Activated naive CD8-positive, alpha-beta T cell treated with anti-CD3 and anti-CD28 coated beads, Interleukin-2, amount 10 ng/mL, durations not matched to agents 7 days and 5 days (primary cell): ENCODE results near the gene HPN. TPM values are rescaled to one million over a fixed set of nuclear protein-coding genes. Genes with fewer than 3 reads are reported as not detected.

Experiments used
- ATAC-seq: fragments of 150-1000 bp; cut with Tn5 transposase; one replicate; pipeline ENCODE4 v1.10.0; 2021; ENCODE audit warnings: low read depth, moderate library complexity
- POLR2A ChIA-PET: fragments of 350-600 bp; sonication (Branson Sonifier 250); formaldehyde crosslinking; loops from one replicate; lab custom pipeline; 2021; ENCODE audit warnings: antibody characterized with exemption; lab: Charles Lee
- DNase-seq: peaks from one replicate; pipeline ENCODE4 v3.0.0; 2021
- H3K27ac Mint-ChIP-seq: one replicate; pipeline ENCODE4 v1.8.0; 2022; ENCODE audit warnings: mild to moderate bottlenecking, mixed read lengths
- H3K27me3 Mint-ChIP-seq: one replicate; pipeline ENCODE4 v1.8.0; 2022; ENCODE audit warnings: mild to moderate bottlenecking, moderate library complexity, mixed read lengths
- H3K36me3 Mint-ChIP-seq: one replicate; pipeline ENCODE4 v1.8.0; 2021; ENCODE audit warnings: mild to moderate bottlenecking, mixed read lengths
- H3K4me1 Mint-ChIP-seq: one replicate; pipeline ENCODE4 v1.8.0; 2021; ENCODE audit warnings: mixed read lengths
- H3K4me3 Mint-ChIP-seq: one replicate; pipeline ENCODE4 v1.8.0; 2022; ENCODE audit warnings: mild to moderate bottlenecking, moderate library complexity, mixed read lengths
- H3K9me3 Mint-ChIP-seq: one replicate; pipeline ENCODE4 v1.8.0; 2021; ENCODE audit warnings: mixed read lengths
- total RNA-seq, 2 experiments: library from RNA; stranded (reverse); gene quantifications; one replicate each; pipeline ENCODE4 v1.2.3, GENCODE V29; 2021

HPN gene
- total RNA-seq, 2 experiments from 2014 or later: 0.20 TPM; not detected in 1

- H3K27me3 Mint-ChIP-seq: peaks cover 7% of the 10 kb centered on the region
- ATAC-seq: no peak
- no peaks in the 10 kb centered on the region for H3K36me3 Mint-ChIP-seq
- H3K9me3 Mint-ChIP-seq: peaks cover 2% of the 10 kb centered on the region
- no peak overlapping the region for H3K4me3 Mint-ChIP-seq
- no peak for DNase-seq
- H3K27ac Mint-ChIP-seq: no peak overlapping the region
- POLR2A ChIA-PET: no interaction called here
- H3K4me1 Mint-ChIP-seq: peaks cover 2% of the 10 kb centered on the region
Observed at GRCh38 chr19:35073516-35073915, 32.0 kb downstream of the HPN start.

DNA sequence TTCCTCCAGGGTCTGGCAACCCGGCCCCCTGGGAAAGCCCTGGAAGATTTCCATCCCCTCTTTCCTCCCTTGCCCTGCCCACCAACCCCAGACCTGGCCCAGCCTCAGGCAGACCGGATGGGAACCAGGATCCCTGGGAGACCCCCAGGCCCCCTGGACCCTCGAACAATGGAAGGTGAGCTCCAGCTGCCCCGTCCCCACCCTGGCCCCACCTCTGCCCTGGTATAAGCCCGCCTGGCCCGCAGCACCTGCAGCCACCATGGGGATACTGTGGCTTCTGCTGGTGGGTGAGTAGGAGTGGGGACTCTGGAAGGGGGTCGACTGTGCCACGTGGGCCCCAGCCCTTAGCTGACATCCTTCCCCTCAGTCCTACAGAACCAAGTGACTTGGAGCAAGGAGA is 32.4 kb downstream of the HPN start:
- peaks cover 9% of the 10 kb centered on the region for H3K27me3 Mint-ChIP-seq
- DNase-seq: no peak
- no peak for ATAC-seq
- POLR2A ChIA-PET: no interaction called here
- H3K4me1 Mint-ChIP-seq: peaks cover 2% of the 10 kb centered on the region
- H3K36me3 Mint-ChIP-seq: no peaks in the 10 kb centered on the region
- H3K4me3 Mint-ChIP-seq: no peak overlapping the region
- no peak overlapping the region for H3K27ac Mint-ChIP-seq
- H3K9me3 Mint-ChIP-seq: peaks cover 2% of the 10 kb centered on the region

DNA sequence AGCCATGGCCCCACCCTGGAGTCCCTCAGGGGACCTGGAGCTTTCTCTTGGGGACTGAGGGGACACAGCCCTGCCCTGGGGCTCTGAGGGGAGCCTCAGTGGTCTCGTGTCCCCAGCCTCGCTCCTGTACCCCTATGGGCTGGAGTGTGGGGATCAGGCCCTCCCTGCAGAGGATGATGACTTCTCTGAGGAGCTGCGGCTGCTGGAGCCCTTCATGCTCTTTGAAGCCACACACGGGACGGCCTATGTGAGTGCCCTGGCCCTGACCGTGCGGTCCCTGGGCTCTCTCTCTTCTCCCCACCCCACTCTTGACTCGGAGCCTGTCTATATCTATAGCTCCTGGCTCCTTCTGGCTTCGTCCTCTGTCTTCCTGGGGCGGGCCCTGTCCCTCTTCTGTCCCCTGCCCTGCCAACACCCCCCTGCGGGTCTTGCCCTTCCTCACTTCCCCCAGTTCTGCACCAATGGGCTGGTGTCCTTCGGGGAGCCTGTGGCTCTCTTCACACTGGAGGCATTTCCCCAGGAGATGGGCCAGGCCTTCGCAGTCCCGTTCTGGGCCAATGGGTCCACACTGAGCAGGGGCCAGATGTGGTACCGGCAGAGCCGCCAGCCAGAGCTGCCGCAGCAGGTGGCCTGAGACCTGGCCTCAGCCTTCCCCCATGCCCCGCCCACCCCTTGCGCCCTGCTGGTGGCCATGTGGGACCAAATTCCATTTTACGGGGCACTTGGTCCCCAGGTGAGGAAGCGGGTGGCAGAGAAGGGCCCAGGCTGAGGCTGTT is 33.1 kb downstream of the HPN start:
- POLR2A ChIA-PET: no interaction called here
- no peak for ATAC-seq

DNA sequence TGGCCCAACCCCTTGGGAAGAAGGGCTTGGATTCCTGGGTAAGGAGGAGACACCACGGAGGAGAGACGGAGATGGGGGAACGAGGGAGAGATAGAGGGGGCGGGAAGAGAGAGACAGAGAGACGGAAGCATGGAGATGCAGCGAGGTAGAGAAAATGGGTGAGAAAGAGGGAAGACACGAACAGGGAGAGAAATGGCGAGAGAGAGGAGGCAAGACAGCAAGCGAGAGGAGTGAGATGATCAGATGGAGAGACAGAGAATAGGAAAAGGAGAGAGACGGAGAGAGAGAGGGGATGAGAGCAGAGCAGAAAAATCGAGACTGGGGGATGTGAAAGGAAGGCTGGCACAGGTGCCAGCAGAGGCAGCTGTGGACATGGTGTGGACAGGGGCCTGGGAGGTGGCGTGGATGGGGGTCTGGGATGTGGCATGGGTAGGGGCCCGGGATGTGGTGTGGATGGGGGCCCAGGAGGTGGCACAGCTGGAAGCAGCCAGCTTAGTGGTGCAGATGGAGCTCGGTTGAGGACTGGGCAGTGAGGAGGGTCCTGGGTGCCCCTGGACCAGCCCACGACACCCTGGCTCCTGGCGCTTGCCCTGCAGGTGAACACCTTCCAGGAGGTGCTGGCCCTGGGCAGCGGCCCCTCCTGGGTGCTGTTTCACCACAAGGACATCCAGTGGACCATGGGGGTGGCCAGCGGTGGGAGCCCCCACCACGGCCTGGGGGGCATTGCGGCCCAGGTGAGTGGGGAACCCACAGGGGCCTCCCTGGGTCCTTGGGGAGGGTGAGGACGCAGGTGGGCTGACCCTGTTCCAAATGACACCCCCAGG is 33.9 kb downstream of the HPN start:
- Mint-ChIP-seq H3K27ac (no peak overlapping the region), H3K4me3 (no peak overlapping the region), H3K36me3 (no peaks in the 10 kb centered on the region), H3K4me1 (peaks cover 2% of the 10 kb centered on the region), H3K27me3 (peaks cover 9% of the 10 kb centered on the region), H3K9me3 (peaks cover 2% of the 10 kb centered on the region)
- DNase-seq (no peak), ATAC-seq (no peak)
- POLR2A ChIA-PET: interaction anchor here (0.7 kb wide), 1 partner anchor 183 kb away, joined by 3 read pairs; no protein-coding TSS in a partner anchor

More for the DNA sequence above, 33.1 kb downstream of the HPN start:
- peaks cover 2% of the 10 kb centered on the region for H3K9me3 Mint-ChIP-seq
- no peaks in the 10 kb centered on the region for H3K36me3 Mint-ChIP-seq
- H3K4me3 Mint-ChIP-seq: no peak overlapping the region
- peaks cover 9% of the 10 kb centered on the region for H3K27me3 Mint-ChIP-seq
- no peak for DNase-seq
- no peak overlapping the region for H3K27ac Mint-ChIP-seq
- H3K4me1 Mint-ChIP-seq: peaks cover 2% of the 10 kb centered on the region

- ATAC-seq (no peak), DNase-seq (no peak)
- peaks cover 9% of the 10 kb centered on the region for H3K27me3 Mint-ChIP-seq
- H3K36me3 Mint-ChIP-seq: no peaks in the 10 kb centered on the region
- H3K4me3 Mint-ChIP-seq: no peak overlapping the region
- POLR2A ChIA-PET: interaction anchor here (0.7 kb wide), 1 partner anchor 183 kb away, joined by 3 read pairs; no protein-coding TSS in a partner anchor
- no peak overlapping the region for H3K27ac Mint-ChIP-seq
- no peaks in the 10 kb centered on the region for H3K9me3 Mint-ChIP-seq
- H3K4me1 Mint-ChIP-seq: peaks cover 2% of the 10 kb centered on the region
Observed at GRCh38 chr19:35076026-35076370, 34.5 kb downstream of the HPN start.

DNA sequence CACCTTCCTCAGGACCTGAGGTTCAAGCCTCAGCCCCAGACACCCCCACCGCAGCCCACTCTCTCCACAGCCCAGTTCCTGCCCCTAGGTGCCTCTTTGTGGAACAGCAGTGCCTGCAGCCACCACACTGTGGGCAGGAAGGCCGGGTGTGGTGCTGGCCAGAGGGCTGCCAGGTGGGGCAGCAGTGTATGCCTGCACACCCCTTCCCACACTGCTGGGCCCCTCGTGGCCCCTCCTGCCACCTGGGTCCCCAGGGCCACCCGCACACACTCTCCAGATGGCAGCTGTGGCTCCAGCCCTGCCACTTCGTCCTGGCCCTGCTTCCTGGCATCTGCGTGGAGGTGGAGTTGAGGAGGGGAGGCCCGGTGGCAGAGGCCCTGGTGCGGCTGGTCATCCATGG is 35.1 kb downstream of the HPN start:
- DNase-seq (no peak), ATAC-seq (no peak)
- Mint-ChIP-seq H3K36me3 (no peaks in the 10 kb centered on the region), H3K9me3 (no peaks in the 10 kb centered on the region), H3K4me1 (peaks cover 2% of the 10 kb centered on the region), H3K4me3 (no peak overlapping the region), H3K27me3 (peaks cover 9% of the 10 kb centered on the region), H3K27ac (no peak overlapping the region)
- POLR2A ChIA-PET: interaction anchor here (0.7 kb wide), 1 partner anchor 182 kb away, joined by 3 read pairs; no protein-coding TSS in a partner anchor

DNA sequence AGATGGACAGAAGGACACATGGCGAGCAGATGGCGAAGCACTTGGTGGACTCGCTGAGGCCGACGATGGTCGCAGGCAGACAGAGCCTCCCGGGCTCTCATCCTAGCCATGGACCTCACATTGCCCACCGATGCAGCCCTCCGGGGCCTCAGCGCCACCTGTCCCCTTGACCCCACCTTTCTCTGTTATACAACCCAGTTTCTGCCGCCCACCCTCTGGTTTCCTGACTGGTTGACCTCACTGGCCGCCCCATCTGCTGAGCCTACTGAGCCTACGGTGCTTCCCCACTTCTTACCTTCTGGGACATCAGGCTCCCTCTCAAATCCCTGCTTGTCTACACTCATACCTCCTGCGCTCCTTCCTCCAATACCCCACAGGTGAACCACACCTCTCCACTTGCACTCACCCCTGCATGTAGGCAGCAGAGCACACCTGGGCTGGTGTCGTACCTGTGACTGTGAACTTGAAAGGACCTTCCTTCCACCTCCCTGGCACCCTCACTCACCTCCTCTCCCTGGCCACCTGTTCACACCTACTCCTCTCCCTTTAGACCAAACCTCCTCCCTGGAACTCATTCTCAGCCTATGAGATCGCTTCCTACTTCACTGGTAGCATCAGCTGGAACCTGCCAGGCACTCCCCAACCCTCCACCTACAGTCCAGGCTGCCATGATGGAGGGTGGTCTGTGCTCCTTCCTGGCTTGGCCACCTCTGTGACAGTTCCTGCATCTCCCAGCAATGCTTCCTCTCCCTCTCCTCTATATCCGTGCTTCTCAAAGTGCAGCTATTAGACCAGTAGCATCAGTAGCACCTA is 36.1 kb downstream of the HPN start:
- no peak for ATAC-seq
- H3K27me3 Mint-ChIP-seq: peaks cover 9% of the 10 kb centered on the region
- no peak overlapping the region for H3K27ac Mint-ChIP-seq
- DNase-seq: no peak
- no peak overlapping the region for H3K4me3 Mint-ChIP-seq
- no peaks in the 10 kb centered on the region for H3K9me3 Mint-ChIP-seq
- H3K4me1 Mint-ChIP-seq: peaks cover 2% of the 10 kb centered on the region
- POLR2A ChIA-PET: no interaction called here
- no peaks in the 10 kb centered on the region for H3K36me3 Mint-ChIP-seq

GRCh38 chr19:35079826-35080225 is 38.3 kb downstream of the HPN start:
- no peak overlapping the region for H3K4me3 Mint-ChIP-seq
- H3K27me3 Mint-ChIP-seq: peaks cover 9% of the 10 kb centered on the region
- H3K27ac Mint-ChIP-seq: no peak overlapping the region
- H3K4me1 Mint-ChIP-seq: peaks cover 2% of the 10 kb centered on the region
- no peaks in the 10 kb centered on the region for H3K9me3 Mint-ChIP-seq
- H3K36me3 Mint-ChIP-seq: no peaks in the 10 kb centered on the region
- DNase-seq (no peak), ATAC-seq (no peak)
- POLR2A ChIA-PET: no interaction called here

DNA sequence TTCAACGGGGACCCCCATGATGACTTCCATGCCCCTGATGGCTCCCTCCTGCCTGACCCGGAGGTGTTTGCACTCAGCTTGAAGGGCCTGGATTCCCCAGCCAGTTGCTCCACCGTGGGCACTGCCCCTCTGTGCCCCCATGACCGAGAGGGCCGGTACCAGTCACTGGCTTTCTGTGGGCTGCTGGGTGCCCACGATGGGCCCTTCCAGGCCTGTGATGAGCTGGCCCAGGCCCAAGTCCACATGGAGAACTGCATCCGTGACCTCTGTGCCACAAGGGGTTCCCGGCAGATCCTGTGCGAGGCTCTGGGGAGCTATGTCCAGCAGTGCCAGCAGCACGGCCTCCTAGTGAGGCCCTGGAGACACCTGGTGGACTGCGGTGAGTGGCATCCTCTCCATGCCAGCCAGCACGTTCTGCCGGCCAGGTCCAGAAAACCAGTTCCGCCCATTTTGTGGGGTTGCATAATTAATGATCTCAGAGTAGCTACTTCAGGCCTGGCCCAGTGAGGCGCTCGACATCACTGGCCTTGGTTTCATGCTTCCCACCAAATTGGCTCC is 39.2 kb downstream of the HPN start:
- Mint-ChIP-seq H3K9me3 (no peaks in the 10 kb centered on the region), H3K4me1 (peaks cover 2% of the 10 kb centered on the region), H3K27me3 (peaks cover 9% of the 10 kb centered on the region), H3K27ac (no peak overlapping the region), H3K4me3 (no peak overlapping the region), H3K36me3 (no peaks in the 10 kb centered on the region)
- no peak for ATAC-seq
- no peak for DNase-seq
- POLR2A ChIA-PET: no interaction called here

GRCh38 chr19:35081201-35081600 is 39.7 kb downstream of the HPN start:
- ATAC-seq (no peak), DNase-seq (no peak)
- Mint-ChIP-seq H3K4me1 (peaks cover 2% of the 10 kb centered on the region), H3K27ac (no peak overlapping the region), H3K36me3 (no peaks in the 10 kb centered on the region), H3K9me3 (no peaks in the 10 kb centered on the region), H3K27me3 (peaks cover 9% of the 10 kb centered on the region), H3K4me3 (no peak overlapping the region)
- POLR2A ChIA-PET: no interaction called here

DNA sequence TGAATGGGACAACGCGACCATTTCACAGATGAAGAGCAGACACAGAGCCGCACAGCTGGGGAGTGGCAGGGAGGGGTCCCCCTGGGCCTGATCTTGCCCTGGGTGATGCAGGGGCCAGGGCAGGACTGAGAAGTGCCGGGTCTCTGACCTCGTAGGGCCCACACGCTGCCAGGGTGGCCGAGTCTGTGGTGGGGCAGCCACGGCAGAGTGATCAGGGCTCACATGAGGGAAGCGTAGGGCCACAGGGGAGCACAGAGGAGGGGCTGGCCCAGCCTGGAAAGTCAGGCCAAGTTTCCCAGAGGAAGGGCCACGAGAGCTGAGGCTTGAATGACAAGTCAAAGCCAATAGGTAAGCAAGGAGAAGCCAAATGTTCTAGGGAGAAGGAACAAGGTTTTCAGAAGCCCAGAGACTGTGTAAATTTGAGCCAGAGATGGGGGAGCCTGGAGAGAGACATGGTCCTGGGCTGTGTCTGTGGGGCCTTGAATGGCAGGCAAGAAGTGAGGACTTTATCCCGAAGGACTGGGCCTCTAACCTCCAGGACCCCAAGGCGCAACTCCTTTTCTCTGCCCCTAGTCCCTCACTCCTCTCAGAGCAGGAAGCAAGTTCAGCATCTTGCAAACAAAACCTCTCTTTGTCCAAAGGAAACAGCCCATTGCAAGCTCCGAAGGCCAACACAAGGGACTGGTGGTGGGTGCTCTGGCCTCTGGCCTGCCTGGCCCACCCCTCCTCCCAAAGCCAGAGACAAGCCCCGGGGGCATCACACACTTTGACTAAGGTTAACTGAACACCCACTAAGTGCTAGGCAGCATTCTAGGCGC is 42.4 kb downstream of the HPN start:
- POLR2A ChIA-PET: no interaction called here
- no peaks in the 10 kb centered on the region for H3K4me1 Mint-ChIP-seq

GRCh38 chr19:35084509-35084762 is 42.9 kb downstream of the HPN start:
- Mint-ChIP-seq H3K27ac (no peak overlapping the region), H3K4me1 (no peaks in the 10 kb centered on the region), H3K4me3 (no peak overlapping the region), H3K36me3 (no peaks in the 10 kb centered on the region), H3K27me3 (peaks cover 2% of the 10 kb centered on the region), H3K9me3 (no peaks in the 10 kb centered on the region)
- POLR2A ChIA-PET: no interaction called here
- ATAC-seq (no peak), DNase-seq (no peak)

More for the DNA sequence above, 42.4 kb downstream of the HPN start:
- ATAC-seq (no peak), DNase-seq (no peak)
- Mint-ChIP-seq H3K27me3 (no peaks in the 10 kb centered on the region), H3K9me3 (no peaks in the 10 kb centered on the region), H3K27ac (no peak overlapping the region), H3K4me3 (no peak overlapping the region), H3K36me3 (no peaks in the 10 kb centered on the region)
